KMS-11 (cell line): ENCODE measurements around the gene QRICH2.

ENCODE experiments used
- H2AFZ ChIP-seq: fragments of 200-600 bp; sonication (generic); 2 replicates; pipeline ENCODE4 v1.6.1; 2016; ENCODE audit warnings: antibody characterized with exemption, mixed run types, low read depth
- H3K27ac ChIP-seq: fragments of 200-600 bp; sonication (generic); 2 replicates; pipeline ENCODE4 v1.6.1; 2016; ENCODE audit warnings: mild to moderate bottlenecking, mixed run types
- H3K27me3 ChIP-seq: fragments of 200-600 bp; sonication (generic); 2 replicates; pipeline ENCODE4 v1.6.1; 2017; ENCODE audit warnings: mild to moderate bottlenecking, low read depth, mixed run types, moderate library complexity; ENCODE audit not compliant: insufficient read depth
- H3K36me3 ChIP-seq: fragments of 200-600 bp; sonication (generic); 2 replicates; pipeline ENCODE4 v1.6.1; 2017; ENCODE audit warnings: mild to moderate bottlenecking, mixed run types; ENCODE audit not compliant: insufficient read depth
- H3K4me1 ChIP-seq: fragments of 200-600 bp; sonication (generic); 2 replicates; pipeline ENCODE4 v1.6.1; 2016; ENCODE audit warnings: mild to moderate bottlenecking, low read depth, mixed run types; ENCODE audit not compliant: poor library complexity, severe bottlenecking
- H3K4me2 ChIP-seq: fragments of 200-600 bp; sonication (generic); 2 replicates; pipeline ENCODE4 v1.7.0; 2016; ENCODE audit warnings: mild to moderate bottlenecking, mixed run types
- H3K4me3 ChIP-seq: fragments of 200-600 bp; sonication (generic); IDR thresholded peaks from 2 replicates; pipeline ENCODE4 v1.6.1; 2017; ENCODE audit warnings: low read depth, low read length, mixed read lengths; ENCODE audit not compliant: insufficient read depth
- H3K79me2 ChIP-seq: fragments of 200-600 bp; sonication (generic); 2 replicates; pipeline ENCODE4 v1.6.1; 2016; ENCODE audit warnings: low read depth, mixed run types; ENCODE audit not compliant: insufficient read depth
- H3K9ac ChIP-seq: fragments of 200-600 bp; sonication (generic); 2 replicates; pipeline ENCODE4 v1.6.1; 2016; ENCODE audit warnings: mild to moderate bottlenecking, mixed run types
- H4K20me1 ChIP-seq: fragments of 200-600 bp; sonication (generic); 2 replicates; pipeline ENCODE4 v1.6.1; 2016; ENCODE audit warnings: mild to moderate bottlenecking, mixed run types; ENCODE audit not compliant: insufficient read depth
- CTCF ChIP-seq: fragments of 200-600 bp; sonication (generic); conservative IDR thresholded peaks from 2 replicates; pipeline ENCODE4 v1.6.1; 2017; ENCODE audit warnings: low read depth, mild to moderate bottlenecking, antibody characterized with exemption, low read length, moderate library complexity, mixed read lengths

Gene QRICH2

GRCh38 chr17:76238847-76239537, 69.1 kb downstream of the QRICH2 start:
- Histone ChIP-seq H3K36me3 (no peaks in the 10 kb centered on the region), H3K27ac (no peak overlapping the region), H3K4me3 (no peak overlapping the region), H3K4me1 (peaks cover 41% of the 10 kb centered on the region), H3K27me3 (no peaks in the 10 kb centered on the region), H2AFZ (no peak overlapping the region), H3K9ac (no peak overlapping the region; the same call in 1 of the 2 replicates), H4K20me1 (no peaks in the 10 kb centered on the region), H3K4me2 (0 out of 2 replicates have a peak overlapping the region, but pooled peaks have one; percentile 5), H3K79me2 (peaks cover 4% of the 10 kb centered on the region; the same call in 1 of the 2 replicates)
- no peak for TF ChIP-seq CTCF

GRCh38 chr17:76237859-76238313, 70.2 kb downstream of the QRICH2 start:
- no peak for TF ChIP-seq CTCF
- no peaks in the 10 kb centered on the region for H3K27me3 ChIP-seq
- H3K4me3 ChIP-seq: no peak overlapping the region
- no peaks in the 10 kb centered on the region for H3K36me3 ChIP-seq
- H3K27ac ChIP-seq: no peak overlapping the region
- H3K79me2 ChIP-seq: peaks cover 4% of the 10 kb centered on the region; the same call in 1 of the 2 replicates
- H3K4me1 ChIP-seq: peaks cover 36% of the 10 kb centered on the region
- 0 out of 2 replicates have a peak overlapping the region, but pooled peaks have one; percentile 5 for H3K4me2 ChIP-seq
- H2AFZ ChIP-seq: no peak overlapping the region
- no peak overlapping the region for H3K9ac ChIP-seq
- H4K20me1 ChIP-seq: no peaks in the 10 kb centered on the region

GRCh38 chr17:76236603-76237002, 71.5 kb downstream of the QRICH2 start:
- Histone ChIP-seq H4K20me1 (no peaks in the 10 kb centered on the region), H3K27me3 (no peaks in the 10 kb centered on the region), H3K9ac (no peak overlapping the region), H3K79me2 (peaks cover 4% of the 10 kb centered on the region; the same call in 1 of the 2 replicates), H2AFZ (no peak overlapping the region), H3K27ac (no peak overlapping the region), H3K4me2 (no peak overlapping the region), H3K4me3 (no peak overlapping the region), H3K36me3 (no peaks in the 10 kb centered on the region), H3K4me1 (peaks cover 29% of the 10 kb centered on the region)
- TF ChIP-seq CTCF: no peak

GRCh38 chr17:76235883-76236282, 72.2 kb downstream of the QRICH2 start:
- Histone ChIP-seq H3K4me3 (no peak overlapping the region), H3K4me1 (peaks cover 23% of the 10 kb centered on the region), H3K9ac (no peak overlapping the region), H3K27ac (no peak overlapping the region), H3K79me2 (peaks cover 4% of the 10 kb centered on the region; the same call in 1 of the 2 replicates), H3K36me3 (no peaks in the 10 kb centered on the region), H3K27me3 (no peaks in the 10 kb centered on the region), H4K20me1 (no peaks in the 10 kb centered on the region), H2AFZ (no peak overlapping the region), H3K4me2 (no peak overlapping the region)
- no peak for TF ChIP-seq CTCF
